Calu3 (cell line): Measurements from ENCODE around the gene TENM3. TPM values are rescaled to one million over a fixed set of nuclear protein-coding genes. Genes with fewer than 3 reads are reported as not detected.

Experiments used
- BruUV-seq: library from RNA; stranded (reverse); fragments of 400-500 nt; replicated peaks from 2 replicates; lab custom pipeline; 2021; lab: Mats Ljungman, UMichigan
- CTCF ChIA-PET: fragments of 300-600 bp; sonication (Branson Sonifier 250); formaldehyde crosslinking; loops from one replicate; lab custom pipeline; 2022; ENCODE audit warnings: antibody characterized with exemption; lab: Charles Lee
- DNase-seq: peaks from one replicate; pipeline ENCODE4 v3.0.0; 2022
- H3K27ac Mint-ChIP-seq: one replicate; pipeline ENCODE4 v1.8.0; 2022; ENCODE audit warnings: mixed read lengths; ENCODE audit not compliant: unreplicated experiment
- H3K27me3 Mint-ChIP-seq: one replicate; pipeline ENCODE4 v1.8.0; 2022; ENCODE audit warnings: mixed read lengths; ENCODE audit not compliant: unreplicated experiment
- H3K36me3 Mint-ChIP-seq: one replicate; pipeline ENCODE4 v1.8.0; 2022; ENCODE audit warnings: mild to moderate bottlenecking, moderate library complexity, mixed read lengths; ENCODE audit not compliant: insufficient read depth, unreplicated experiment
- H3K4me1 Mint-ChIP-seq: one replicate; pipeline ENCODE4 v1.8.0; 2022; ENCODE audit warnings: mild to moderate bottlenecking, low read depth, mixed read lengths; ENCODE audit not compliant: unreplicated experiment
- H3K4me3 Mint-ChIP-seq: one replicate; pipeline ENCODE4 v1.8.0; 2022; ENCODE audit warnings: mild to moderate bottlenecking, low read depth, moderate library complexity, mixed read lengths; ENCODE audit not compliant: unreplicated experiment
- H3K9me3 Mint-ChIP-seq: one replicate; pipeline ENCODE4 v1.8.0; 2022; ENCODE audit warnings: low read depth, mixed read lengths; ENCODE audit not compliant: unreplicated experiment
- CTCF ChIP-seq: fragments of 200-600 bp; IDR thresholded peaks from one replicate; pipeline ENCODE4 v1.8.0; 2022; ENCODE audit warnings: antibody characterized with exemption; ENCODE audit not compliant: unreplicated experiment
- intact Hi-C: fragments of 100-400 bp; cut with micrococcal nuclease; formaldehyde crosslinking; loops from one replicate; pipeline ENCODE4 v1.10.0; 2022; ENCODE audit not compliant: unreplicated experiment
- total RNA-seq: library from RNA; stranded (reverse); gene quantifications from 2 replicates; pipeline ENCODE4 v1.2.3, GENCODE V29; 2022

Gene TENM3
- total RNA-seq, 1 experiment from 2014 or later = 5.9 TPM

- intact Hi-C loops = no loop called here
Observed at GRCh38 chr4:182369211-182369610, 126.0 kb downstream of the TENM3 start.

GRCh38 chr4:182370491-182370890, 127.3 kb downstream of the TENM3 start:
- DNase-seq = no peak
- no peaks in the 10 kb centered on the region for H3K27me3 Mint-ChIP-seq
- CTCF ChIA-PET = interaction anchor here (0.6 kb wide), 1 partner anchor 1013 kb away, joined by 3 read pairs; no protein-coding TSS in a partner anchor
- H3K9me3 Mint-ChIP-seq = peaks cover 7% of the 10 kb centered on the region
- intact Hi-C loops = no loop called here
- TF ChIP-seq CTCF = no peak
- no peak overlapping the region for H3K27ac Mint-ChIP-seq
- H3K4me1 Mint-ChIP-seq = peaks cover 10% of the 10 kb centered on the region
- no TSS peak for BruUV-seq
- no peaks in the 10 kb centered on the region for H3K36me3 Mint-ChIP-seq
- H3K4me3 Mint-ChIP-seq = no peak overlapping the region

More at GRCh38 chr4:182369211-182369610, 126.0 kb downstream of the TENM3 start:
- Mint-ChIP-seq H3K36me3 (no peaks in the 10 kb centered on the region), H3K4me3 (no peak overlapping the region), H3K4me1 (peaks cover 10% of the 10 kb centered on the region), H3K27ac (no peak overlapping the region), H3K9me3 (peaks cover 3% of the 10 kb centered on the region), H3K27me3 (no peaks in the 10 kb centered on the region)
- CTCF ChIA-PET = no interaction called here
- no peak for DNase-seq
- BruUV-seq = no TSS peak
- no peak for TF ChIP-seq CTCF

GRCh38 chr4:182380771-182381181, 137.6 kb downstream of the TENM3 start:
- CTCF ChIA-PET = no interaction called here
- no peak for TF ChIP-seq CTCF
- Mint-ChIP-seq H3K36me3 (no peaks in the 10 kb centered on the region), H3K27me3 (peaks cover 8% of the 10 kb centered on the region), H3K4me1 (no peaks in the 10 kb centered on the region), H3K4me3 (no peak overlapping the region), H3K9me3 (no peaks in the 10 kb centered on the region), H3K27ac (no peak overlapping the region)
- BruUV-seq = no TSS peak
- intact Hi-C loops = no loop called here
- DNase-seq = no peak

- no peak for TF ChIP-seq CTCF
- Mint-ChIP-seq H3K9me3 (no peaks in the 10 kb centered on the region), H3K27ac (no peak overlapping the region), H3K27me3 (peaks cover 4% of the 10 kb centered on the region), H3K4me1 (no peaks in the 10 kb centered on the region), H3K4me3 (no peak overlapping the region), H3K36me3 (no peaks in the 10 kb centered on the region)
- no TSS peak for BruUV-seq
- intact Hi-C loops = no loop called here
- CTCF ChIA-PET = no interaction called here
- no peak for DNase-seq
Observed at GRCh38 chr4:182382941-182383340, 139.7 kb downstream of the TENM3 start.
